ENCODE measurements around the gene TIGD7.

DNA sequence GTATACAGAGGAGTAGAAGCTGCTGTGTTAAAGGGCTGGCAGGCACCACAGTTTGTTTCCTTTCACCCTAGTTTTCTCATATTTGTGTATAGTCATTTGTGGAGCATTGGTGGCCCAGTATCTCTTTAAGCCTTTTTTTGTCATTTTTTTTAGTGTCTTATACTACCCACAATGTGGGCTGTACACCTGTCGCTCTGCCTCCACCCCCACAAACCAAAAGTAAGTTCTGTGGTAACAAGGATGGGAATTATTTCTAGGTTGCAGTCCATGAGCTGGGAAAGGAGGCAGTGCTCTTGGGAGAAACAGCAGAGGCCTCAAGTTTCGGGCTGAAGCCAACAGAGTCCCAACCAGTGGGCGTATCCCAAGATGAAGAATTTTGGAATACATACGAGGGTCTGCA, 6.3 kb upstream of the TIGD7 start:
- TF ChIP-seq, protein P1, sequence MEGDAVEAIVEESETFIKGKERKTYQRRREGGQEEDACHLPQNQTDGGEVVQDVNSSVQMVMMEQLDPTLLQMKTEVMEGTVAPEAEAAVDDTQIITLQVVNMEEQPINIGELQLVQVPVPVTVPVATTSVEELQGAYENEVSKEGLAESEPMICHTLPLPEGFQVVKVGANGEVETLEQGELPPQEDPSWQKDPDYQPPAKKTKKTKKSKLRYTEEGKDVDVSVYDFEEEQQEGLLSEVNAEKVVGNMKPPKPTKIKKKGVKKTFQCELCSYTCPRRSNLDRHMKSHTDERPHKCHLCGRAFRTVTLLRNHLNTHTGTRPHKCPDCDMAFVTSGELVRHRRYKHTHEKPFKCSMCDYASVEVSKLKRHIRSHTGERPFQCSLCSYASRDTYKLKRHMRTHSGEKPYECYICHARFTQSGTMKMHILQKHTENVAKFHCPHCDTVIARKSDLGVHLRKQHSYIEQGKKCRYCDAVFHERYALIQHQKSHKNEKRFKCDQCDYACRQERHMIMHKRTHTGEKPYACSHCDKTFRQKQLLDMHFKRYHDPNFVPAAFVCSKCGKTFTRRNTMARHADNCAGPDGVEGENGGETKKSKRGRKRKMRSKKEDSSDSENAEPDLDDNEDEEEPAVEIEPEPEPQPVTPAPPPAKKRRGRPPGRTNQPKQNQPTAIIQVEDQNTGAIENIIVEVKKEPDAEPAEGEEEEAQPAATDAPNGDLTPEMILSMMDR (IDR thresholded peaks at IDR 0.05; ENCODE audit: low read depth, low read length) = no peak
- no peak for TF ChIP-seq EZH2phosphoT487 (IDR thresholded peaks at IDR 0.05; ENCODE audit: low read depth)
